GM18868 (cell line): Measurements from ENCODE around the gene MYO3A.

Experiments used
- ATAC-seq: cut with Tn5 transposase; IDR thresholded peaks from one replicate; pipeline ENCODE4 v1.9.1; 2021; ENCODE audit warnings: mild to moderate bottlenecking, moderate library complexity; ENCODE audit not compliant: unreplicated experiment

Gene MYO3A

DNA sequence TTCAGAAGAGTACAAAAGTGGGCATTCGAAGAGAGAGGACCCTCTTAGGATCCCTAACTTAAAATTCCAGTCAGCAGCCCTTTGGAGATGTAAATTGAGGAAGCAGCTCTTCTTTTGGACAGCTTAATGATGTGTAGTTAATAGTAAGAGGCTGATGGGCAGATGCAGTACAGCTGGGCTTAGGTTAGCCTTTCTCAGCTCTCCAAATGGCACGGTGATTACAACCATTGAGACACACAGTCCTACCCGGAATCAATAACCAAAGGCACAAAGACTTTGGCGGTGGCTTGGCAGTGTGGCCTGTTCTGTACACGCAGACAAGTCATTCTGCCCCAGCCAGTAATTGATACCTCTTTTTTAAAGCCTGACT lies 309.3 kb downstream of the MYO3A start:
- no peak for ATAC-seq

- ATAC-seq: no peak
These were observed 315.7 kb downstream of the MYO3A start for GRCh38 chr10:26249681-26250080.

- ATAC-seq: no peak
These were observed 317.9 kb downstream of the MYO3A start for GRCh38 chr10:26251925-26252324.

GRCh38 chr10:26254616-26255015 lies 320.6 kb downstream of the MYO3A start:
- no peak for ATAC-seq

DNA sequence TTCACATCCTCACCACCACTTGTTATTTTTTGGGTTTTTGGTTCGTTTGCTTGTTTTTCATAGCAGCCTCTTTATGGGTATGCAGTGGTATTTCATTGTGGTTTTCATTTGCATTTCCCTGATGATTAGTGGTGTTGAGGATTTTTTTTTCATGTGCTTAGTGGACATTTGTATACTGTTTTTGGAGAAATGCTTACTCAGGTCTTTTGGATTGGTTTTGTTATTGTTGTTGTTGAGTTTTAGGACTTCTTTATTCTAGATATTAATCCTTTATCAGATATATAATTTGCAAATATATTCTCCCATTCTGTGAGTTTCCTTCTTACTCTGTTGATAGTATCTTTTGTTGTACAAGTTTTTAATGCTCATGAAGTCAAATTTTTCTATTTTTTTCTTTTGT lies 325.3 kb downstream of the MYO3A start:
- no peak for ATAC-seq
